Chondrocyte (in vitro differentiated cells): ENCODE measurements around the gene AIFM2. TPM values are rescaled to one million over a fixed set of nuclear protein-coding genes. Genes with fewer than 3 reads are reported as not detected.
A peak's percentile ranks its signal among the peaks of the same experiment; 100 is the strongest.

Source experiments
- DNase-seq: peaks from one replicate; pipeline ENCODE4 v3.0.0; 2021; ENCODE audit warnings: mixed read lengths, low spot score
- H3K27ac Mint-ChIP-seq: one replicate; pipeline ENCODE4 v1.8.0; 2021; ENCODE audit warnings: mild to moderate bottlenecking, moderate library complexity, mixed read lengths; ENCODE audit not compliant: unreplicated experiment
- H3K27me3 Mint-ChIP-seq: 2 replicates; pipeline ENCODE4 v1.8.0; 2021; ENCODE audit warnings: low read depth, mixed read lengths
- H3K36me3 Mint-ChIP-seq: 2 replicates; pipeline ENCODE4 v1.8.0; 2021; ENCODE audit warnings: low read depth, mixed read lengths
- H3K4me1 Mint-ChIP-seq: 2 replicates; pipeline ENCODE4 v1.8.0; 2021; ENCODE audit warnings: low read depth, mild to moderate bottlenecking, mixed read lengths
- H3K4me3 Mint-ChIP-seq: one replicate; pipeline ENCODE4 v1.8.0; 2021; ENCODE audit warnings: mild to moderate bottlenecking, moderate library complexity, mixed read lengths; ENCODE audit not compliant: unreplicated experiment
- H3K9me3 Mint-ChIP-seq: 2 replicates; pipeline ENCODE4 v1.8.0; 2021; ENCODE audit warnings: low read depth, mixed read lengths
- total RNA-seq: library from RNA; stranded (reverse); gene quantifications from 3 replicates; pipeline ENCODE4 v1.2.1, GENCODE V29; 2021
- TF ChIP-seq, protein P1 (sequence below): fragments of 200-600 bp; sonication (generic); IDR thresholded peaks from 2 replicates; pipeline ENCODE4 v1.5.0; 2021; ENCODE audit warnings: antibody characterized with exemption, mild to moderate bottlenecking, moderate library complexity

The AIFM2 gene
- total RNA-seq, 1 donor from 2014 or later, result 10.3 TPM

DNA sequence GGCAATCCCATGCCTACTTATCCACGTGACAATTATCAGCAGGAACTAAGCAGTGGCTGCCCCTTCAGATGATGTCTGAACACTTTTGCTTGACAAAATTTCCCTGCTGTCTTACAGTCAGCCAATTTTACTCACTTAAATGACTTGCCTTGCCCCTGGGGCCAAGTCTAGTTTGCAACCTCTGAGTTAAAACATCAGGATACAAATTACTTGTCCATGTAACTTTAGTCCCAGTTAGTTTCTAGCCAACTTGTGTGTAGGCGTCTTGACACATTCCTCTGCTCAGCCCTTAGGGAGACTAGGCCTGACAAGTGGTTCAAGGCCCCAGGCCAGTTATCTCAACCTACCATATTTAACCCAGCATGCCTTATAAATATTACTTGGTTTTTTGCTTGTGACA lies 25.5 kb upstream of the AIFM2 start:
- DNase-seq, result no peak
- Mint-ChIP-seq H3K27me3 (no peaks in the 10 kb centered on the region), H3K4me1 (peaks cover 39% of the 10 kb centered on the region), H3K27ac (no peak overlapping the region), H3K36me3 (peaks cover 43% of the 10 kb centered on the region), H3K9me3 (no peaks in the 10 kb centered on the region), H3K4me3 (no peak overlapping the region)
- TF ChIP-seq, protein P1, sequence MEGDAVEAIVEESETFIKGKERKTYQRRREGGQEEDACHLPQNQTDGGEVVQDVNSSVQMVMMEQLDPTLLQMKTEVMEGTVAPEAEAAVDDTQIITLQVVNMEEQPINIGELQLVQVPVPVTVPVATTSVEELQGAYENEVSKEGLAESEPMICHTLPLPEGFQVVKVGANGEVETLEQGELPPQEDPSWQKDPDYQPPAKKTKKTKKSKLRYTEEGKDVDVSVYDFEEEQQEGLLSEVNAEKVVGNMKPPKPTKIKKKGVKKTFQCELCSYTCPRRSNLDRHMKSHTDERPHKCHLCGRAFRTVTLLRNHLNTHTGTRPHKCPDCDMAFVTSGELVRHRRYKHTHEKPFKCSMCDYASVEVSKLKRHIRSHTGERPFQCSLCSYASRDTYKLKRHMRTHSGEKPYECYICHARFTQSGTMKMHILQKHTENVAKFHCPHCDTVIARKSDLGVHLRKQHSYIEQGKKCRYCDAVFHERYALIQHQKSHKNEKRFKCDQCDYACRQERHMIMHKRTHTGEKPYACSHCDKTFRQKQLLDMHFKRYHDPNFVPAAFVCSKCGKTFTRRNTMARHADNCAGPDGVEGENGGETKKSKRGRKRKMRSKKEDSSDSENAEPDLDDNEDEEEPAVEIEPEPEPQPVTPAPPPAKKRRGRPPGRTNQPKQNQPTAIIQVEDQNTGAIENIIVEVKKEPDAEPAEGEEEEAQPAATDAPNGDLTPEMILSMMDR, result no peak

GRCh38 chr10:70155255-70155838 lies 22.7 kb upstream of the AIFM2 start:
- TF ChIP-seq, protein P1, result no peak
- H3K36me3 Mint-ChIP-seq, result peaks cover 55% of the 10 kb centered on the region
- H3K9me3 Mint-ChIP-seq, result no peaks in the 10 kb centered on the region
- DNase-seq, result no peak
- no peak overlapping the region for H3K27ac Mint-ChIP-seq
- H3K4me3 Mint-ChIP-seq, result no peak overlapping the region
- peaks cover 18% of the 10 kb centered on the region for H3K4me1 Mint-ChIP-seq
- H3K27me3 Mint-ChIP-seq, result no peaks in the 10 kb centered on the region

DNA sequence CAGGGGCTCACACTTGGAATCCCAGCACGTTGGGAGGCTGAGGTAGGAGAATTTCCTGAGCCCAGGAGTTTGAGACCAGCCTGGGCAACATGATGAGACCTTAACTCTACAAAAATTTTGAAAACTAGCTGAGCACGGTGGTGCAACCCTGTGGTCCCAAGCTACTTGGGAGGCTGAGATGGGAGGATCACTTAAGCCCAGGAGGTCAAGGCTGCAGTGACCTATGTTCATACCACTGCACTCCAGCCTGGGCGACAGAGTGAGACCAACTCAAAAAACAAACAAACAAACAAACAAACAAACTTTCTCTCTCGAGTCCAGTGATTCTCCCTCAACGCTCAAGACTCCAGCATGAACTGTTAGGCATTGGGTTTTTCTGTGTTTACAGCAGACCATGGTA lies 15.9 kb upstream of the AIFM2 start:
- TF ChIP-seq, protein P1, result no peak
- peak overlapping the region; percentile 27 for H3K27ac Mint-ChIP-seq
- peaks cover 29% of the 10 kb centered on the region for H3K36me3 Mint-ChIP-seq
- no peak overlapping the region for H3K4me3 Mint-ChIP-seq
- H3K4me1 Mint-ChIP-seq, result peaks cover 36% of the 10 kb centered on the region
- H3K9me3 Mint-ChIP-seq, result no peaks in the 10 kb centered on the region
- no peak for DNase-seq
- H3K27me3 Mint-ChIP-seq, result no peaks in the 10 kb centered on the region

DNA sequence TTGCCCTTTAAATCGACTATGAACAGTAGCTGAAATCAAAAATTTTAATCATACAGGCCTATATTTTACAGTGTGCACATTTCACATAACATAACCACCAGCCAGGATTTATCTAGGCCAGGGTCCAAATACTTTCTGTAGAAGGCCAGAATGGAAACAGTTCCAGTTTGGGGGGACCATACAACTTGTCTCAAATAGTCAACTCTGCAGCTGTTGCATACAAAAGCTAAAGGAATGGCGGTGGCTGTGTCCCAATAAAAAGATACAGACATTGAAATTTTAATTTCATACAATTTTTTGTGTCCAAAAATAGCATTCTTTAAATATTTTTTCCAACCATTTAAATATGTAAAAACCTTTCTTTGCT lies 14.6 kb upstream of the AIFM2 start:
- Mint-ChIP-seq H3K27me3 (no peaks in the 10 kb centered on the region), H3K4me1 (peaks cover 36% of the 10 kb centered on the region), H3K36me3 (peaks cover 18% of the 10 kb centered on the region), H3K9me3 (no peaks in the 10 kb centered on the region), H3K27ac (peak overlapping the region; percentile 99), H3K4me3 (peak overlapping the region; percentile 83)
- no peak for DNase-seq
- TF ChIP-seq, protein P1, result no peak

DNA sequence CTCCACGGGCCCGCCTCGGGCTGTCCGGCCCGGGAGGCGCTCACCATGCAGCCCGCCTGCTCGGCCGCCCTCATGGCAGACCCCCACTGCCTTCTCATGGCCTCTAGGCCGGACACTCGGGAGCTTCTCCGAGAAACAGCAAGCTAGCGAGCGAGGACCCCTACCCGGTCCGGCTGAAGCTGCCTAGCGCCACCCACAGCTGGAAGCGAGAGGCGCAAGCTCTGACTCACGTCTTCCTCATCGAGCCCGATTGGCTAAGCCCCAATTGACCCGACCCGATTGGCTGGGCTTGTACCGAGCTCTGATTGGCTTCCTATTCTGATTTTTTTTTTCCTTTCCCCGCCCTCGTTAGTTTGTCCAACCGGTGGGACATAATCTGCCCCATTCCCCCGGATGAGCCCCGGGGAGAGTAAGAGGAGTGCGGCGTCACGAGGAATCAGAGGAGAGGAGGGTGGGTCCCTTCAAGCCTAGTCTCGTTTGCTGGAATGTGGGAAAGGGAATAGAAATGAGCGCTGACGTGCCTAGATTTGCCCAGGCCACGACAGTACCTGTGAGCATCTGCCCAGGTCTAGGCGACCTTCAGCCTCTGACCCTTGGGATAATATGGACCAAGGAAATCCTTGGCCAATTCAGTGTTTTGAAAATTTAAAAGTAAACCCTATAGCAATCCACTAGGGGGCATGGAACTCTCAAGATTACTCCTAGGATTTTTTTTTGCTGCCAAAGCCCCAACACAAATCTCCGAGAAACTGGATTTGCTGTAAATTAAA lies 14.0 kb upstream of the AIFM2 start, which contains the start of gene TYSND1:
Gene TYSND1 (minus strand): TSS at position 212 of the 770 bp plus-strand sequence. CDS start 114 bp downstream, at position 98.
- no peak for DNase-seq
- Mint-ChIP-seq H3K36me3 (peaks cover 12% of the 10 kb centered on the region), H3K9me3 (no peaks in the 10 kb centered on the region), H3K4me1 (peaks cover 34% of the 10 kb centered on the region), H3K27ac (peak within 1 kb of the TSS; percentile 99), H3K27me3 (no peaks in the 10 kb centered on the region), H3K4me3 (peak within 1 kb of the TSS; percentile 83)
- TF ChIP-seq, protein P1, result peak; percentile 82
